Bone marrow (tissue), 2 donors: Measurements from ENCODE around the gene SETD1A.
A peak's percentile ranks its signal among the peaks of the same experiment; 100 is the strongest.

ENCODE experiments used
- DNase-seq, 2 donors: peaks; one replicate each; lab custom pipeline; 2025; lab: John Stamatoyannopoulos, UW

Gene SETD1A

GRCh38 chr16:30957456-30958174, at the start of gene SETD1A:
TSS of gene SETD1A (plus strand) at chr16:30957754. CDS start at chr16:30958732, 978 bp downstream.
- DNase-seq = peak; percentile 91 to 99

GRCh38 chr16:30910427-30911029, 47.0 kb upstream of the SETD1A start:
- no peak for DNase-seq

GRCh38 chr16:30912794-30913412, 44.7 kb upstream of the SETD1A start:
- DNase-seq = no peak

- DNase-seq = no peak
These were observed 42.7 kb upstream of the SETD1A start for GRCh38 chr16:30914830-30915229.

- DNase-seq = no peak
These were observed 38.9 kb upstream of the SETD1A start for GRCh38 chr16:30918614-30919013.

GRCh38 chr16:30920891-30921290, 36.7 kb upstream of the SETD1A start:
- no peak for DNase-seq

GRCh38 chr16:30921459-30921747, 36.2 kb upstream of the SETD1A start:
- no peak for DNase-seq

- DNase-seq = peak; percentile 67 to 82
These were observed 35.7 kb upstream of the SETD1A start for GRCh38 chr16:30921748-30922419.

- peak; percentile 98 to 99 for DNase-seq
These were observed 35.1 kb upstream of the SETD1A start for GRCh38 chr16:30922420-30922959.

GRCh38 chr16:30922960-30923535, 34.5 kb upstream of the SETD1A start:
- peak; percentile 98 for DNase-seq

- no peak for DNase-seq
These were observed 33.9 kb upstream of the SETD1A start, which contains the start of gene FBXL19 for GRCh38 chr16:30923554-30924075. TSS of gene FBXL19 (plus strand) at chr16:30923572. CDS start at chr16:30925755, 2,183 bp downstream.

- no peak for DNase-seq
These were observed 33.3 kb upstream of the SETD1A start for GRCh38 chr16:30924076-30924912.

- no peak for DNase-seq
These were observed 32.5 kb upstream of the SETD1A start for GRCh38 chr16:30924913-30925631.

GRCh38 chr16:30925632-30925987, 31.9 kb upstream of the SETD1A start:
- no peak for DNase-seq

GRCh38 chr16:30925995-30926811, 31.4 kb upstream of the SETD1A start:
- no peak for DNase-seq

- no peak for DNase-seq
These were observed 30.4 kb upstream of the SETD1A start for GRCh38 chr16:30926937-30927788.

GRCh38 chr16:30927789-30928378, 29.7 kb upstream of the SETD1A start:
- DNase-seq = no peak

- DNase-seq = no peak
These were observed 29.2 kb upstream of the SETD1A start for GRCh38 chr16:30928390-30928789.
